HepG2 (cell line): Measurements from ENCODE around the gene KCTD5.
"Not testable (repeated sequence)": the region's sequence is repeated elsewhere in the genome, so short reads cannot be mapped to it uniquely, and the experiment has no call there.

Source experiments
- POLR2AphosphoS2 ChIP-seq: IDR thresholded peaks from 2 replicates; pipeline ENCODE4 v1.6.1; 2011; ENCODE audit warnings: low read depth, low read length, improper control_type of control experiment
- PTBP1 ChIP-seq: fragments of 200-400 bp; formaldehyde crosslinking; IDR thresholded peaks from 2 replicates; pipeline ENCODE4 v1.6.1; 2018; ENCODE audit warnings: low read length, low read depth; ENCODE audit not compliant: poor library complexity, severe bottlenecking

DNA sequence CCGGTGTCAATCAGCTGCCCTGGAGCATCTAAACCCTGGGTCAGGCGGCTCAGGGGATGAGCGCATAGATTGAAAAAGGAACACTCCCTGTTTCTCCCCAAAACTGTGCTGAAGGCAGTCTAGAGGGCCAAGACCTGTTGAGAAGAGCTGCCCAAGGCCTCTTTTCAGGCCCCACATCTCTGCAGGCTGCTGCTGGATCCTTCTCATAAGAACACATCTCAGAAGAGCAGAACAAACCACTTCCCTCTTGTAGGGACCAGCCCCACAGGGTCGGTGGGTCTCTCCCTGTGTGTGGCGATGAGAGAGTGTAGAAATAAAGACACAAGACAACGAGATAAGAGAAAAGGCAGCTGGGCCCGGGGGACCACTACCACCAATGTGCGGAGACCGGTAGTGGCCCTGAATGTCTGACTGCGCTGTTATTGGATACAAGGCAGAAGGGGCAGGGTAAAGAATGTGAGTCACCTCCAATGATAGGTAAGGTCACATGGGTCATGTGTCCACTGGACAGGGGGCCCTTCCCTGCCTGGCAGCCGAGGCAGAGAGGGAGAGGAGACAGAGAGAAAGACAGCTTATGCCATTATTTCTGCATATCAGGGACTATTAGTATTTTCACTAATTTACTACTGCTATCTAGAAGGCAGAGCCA lies 22.2 kb upstream of the KCTD5 start:
- not testable (repeated sequence) for TF ChIP-seq POLR2AphosphoS2, PTBP1
